Measurements from ENCODE around the gene HOGA1.

Gene HOGA1

DNA sequence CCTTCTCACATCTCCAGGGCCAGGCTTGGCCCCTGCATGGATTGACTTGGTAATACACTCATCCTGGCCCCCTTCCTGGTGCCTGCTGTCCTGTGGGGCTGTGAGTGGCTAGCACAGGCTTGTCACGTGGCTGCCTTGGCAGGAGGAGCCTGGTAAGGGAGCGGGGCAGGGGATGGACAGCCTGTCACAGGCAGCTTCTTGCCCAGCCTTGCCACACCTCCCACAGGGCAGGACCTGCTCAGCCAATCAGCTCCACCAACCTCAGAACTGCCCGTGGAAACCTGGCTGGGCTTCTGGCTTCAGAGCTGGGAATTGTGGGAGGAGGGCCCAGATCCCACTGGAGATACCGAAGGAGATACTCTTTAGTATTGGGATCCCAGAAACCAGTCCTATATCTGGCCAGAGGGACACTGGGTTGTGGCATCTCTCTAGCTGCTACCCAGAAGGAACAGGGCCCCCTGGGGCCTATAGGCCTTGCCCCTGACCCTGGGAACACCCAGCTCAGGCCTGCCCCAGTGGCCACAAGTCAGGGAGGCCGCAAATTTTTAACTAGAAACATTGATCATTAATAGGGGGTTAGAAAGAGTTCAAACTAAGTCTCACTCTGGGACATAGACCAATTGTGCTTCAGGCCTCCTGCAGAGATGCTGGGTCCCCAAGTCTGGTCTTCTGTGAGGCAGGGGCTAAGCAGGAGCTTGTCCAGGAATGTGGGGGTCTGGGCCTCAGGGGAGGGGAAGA, at the start of gene HOGA1:
Gene HOGA1 (plus strand): TSS at position 330 of the 738 bp plus-strand sequence. CDS start 315 bp downstream, at position 645.
- Histone ChIP-seq H3K4me3 (replicated peaks; ENCODE audit: low read depth, low read length) (no peak within 1 kb of the TSS), H3K27me3 (replicated peaks; ENCODE audit: control insufficient read depth, insufficient read depth, low read length) (no peaks in the 10 kb centered on the region), H3K36me3 (ENCODE audit: control insufficient read depth, insufficient read depth, low read length) (no peaks in the 10 kb centered on the region)
- TF ChIP-seq CTCF (IDR thresholded peaks at IDR 0.05; ENCODE audit: insufficient read depth, low read length, poor library complexity, severe bottlenecking) = no peak
- DNase-seq (ENCODE audit: extremely low read depth, insufficient read length) = no peak

- peak; percentile 85 for TF ChIP-seq CTCF (IDR thresholded peaks at IDR 0.05; ENCODE audit: insufficient read depth, low read length, poor library complexity, severe bottlenecking)
- H3K4me3 ChIP-seq (replicated peaks; ENCODE audit: low read depth, low read length) = no peak overlapping the region
- H3K27me3 ChIP-seq (replicated peaks; ENCODE audit: control insufficient read depth, insufficient read depth, low read length) = no peaks in the 10 kb centered on the region
Measured at GRCh38 chr10:97534746-97535367, 49.3 kb upstream of the HOGA1 start.

GRCh38 chr10:97537186-97537869, 46.9 kb upstream of the HOGA1 start:
- H3K27me3 ChIP-seq (replicated peaks; ENCODE audit: control insufficient read depth, insufficient read depth, low read length) = no peaks in the 10 kb centered on the region
- DNase-seq (ENCODE audit: extremely low read depth, insufficient read length) = no peak

More at GRCh38 chr10:97534746-97535367, 49.3 kb upstream of the HOGA1 start:
- H3K36me3 ChIP-seq (ENCODE audit: control insufficient read depth, insufficient read depth, low read length) = no peaks in the 10 kb centered on the region
- DNase-seq (ENCODE audit: extremely low read depth, insufficient read length) = no peak

DNA sequence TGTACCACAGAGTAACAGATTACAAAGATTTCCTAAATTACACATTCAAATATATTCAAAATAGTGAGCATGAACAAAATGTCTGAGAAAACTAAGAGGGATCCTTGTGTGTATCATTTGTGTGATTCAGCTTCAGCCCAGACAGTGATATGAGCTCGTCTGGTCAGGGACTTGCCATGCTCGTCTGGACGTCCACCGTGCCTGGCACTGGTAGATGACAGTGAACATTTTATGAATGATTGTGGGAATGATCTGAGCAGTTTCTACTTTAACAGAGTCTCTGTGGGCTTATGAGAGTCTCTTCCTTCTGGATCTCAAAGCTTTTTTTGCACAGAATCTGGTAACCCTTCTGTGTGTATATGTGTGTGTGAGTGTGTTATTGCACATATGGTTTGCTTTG, 45.8 kb upstream of the HOGA1 start:
- TF ChIP-seq CTCF (IDR thresholded peaks at IDR 0.05; ENCODE audit: insufficient read depth, low read length, poor library complexity, severe bottlenecking) = no peak
- DNase-seq (ENCODE audit: extremely low read depth, insufficient read length) = no peak

More at GRCh38 chr10:97537186-97537869, 46.9 kb upstream of the HOGA1 start:
- TF ChIP-seq CTCF (IDR thresholded peaks at IDR 0.05; ENCODE audit: insufficient read depth, low read length, poor library complexity, severe bottlenecking) = no peak
- Histone ChIP-seq H3K4me3 (replicated peaks; ENCODE audit: low read depth, low read length) (no peak overlapping the region), H3K36me3 (ENCODE audit: control insufficient read depth, insufficient read depth, low read length) (no peaks in the 10 kb centered on the region)

GRCh38 chr10:97538839-97539238, 45.4 kb upstream of the HOGA1 start:
- Histone ChIP-seq H3K27me3 (replicated peaks; ENCODE audit: control insufficient read depth, insufficient read depth, low read length) (no peaks in the 10 kb centered on the region), H3K36me3 (ENCODE audit: control insufficient read depth, insufficient read depth, low read length) (no peaks in the 10 kb centered on the region)
- TF ChIP-seq CTCF (IDR thresholded peaks at IDR 0.05; ENCODE audit: insufficient read depth, low read length, poor library complexity, severe bottlenecking) = no peak

More for the DNA sequence above, 45.8 kb upstream of the HOGA1 start:
- no peaks in the 10 kb centered on the region for H3K27me3 ChIP-seq (replicated peaks; ENCODE audit: control insufficient read depth, insufficient read depth, low read length)
- no peaks in the 10 kb centered on the region for H3K36me3 ChIP-seq (ENCODE audit: control insufficient read depth, insufficient read depth, low read length)
- H3K4me3 ChIP-seq (replicated peaks; ENCODE audit: low read depth, low read length) = no peak overlapping the region

More at GRCh38 chr10:97538839-97539238, 45.4 kb upstream of the HOGA1 start:
- H3K4me3 ChIP-seq (replicated peaks; ENCODE audit: low read depth, low read length) = no peak overlapping the region
- no peak for DNase-seq (ENCODE audit: extremely low read depth, insufficient read length)
